Erythroblast (primary cell): ENCODE data around the gene CHRNE.

ENCODE experiments used
- GATA1 ChIP-seq: IDR thresholded peaks from 2 replicates; pipeline ENCODE4 v1.6.1; 2011; ENCODE audit warnings: low read depth, mild to moderate bottlenecking, control low read depth, low read length, moderate library complexity
- POLR2A ChIP-seq: IDR thresholded peaks from 2 replicates; pipeline ENCODE4 v1.6.1; 2011; ENCODE audit warnings: mild to moderate bottlenecking, low read length

GRCh38 chr17:4934173-4934979 is 31.5 kb upstream of the CHRNE start:
- TF ChIP-seq POLR2A (peak; percentile 42), GATA1 (no peak)
